HG03196 (cell line): ENCODE data around the gene MSTN.
"Not testable (repeated sequence)": the region's sequence is repeated elsewhere in the genome, so short reads cannot be mapped to it uniquely, and the experiment has no call there.

Experiments used
- ATAC-seq: cut with Tn5 transposase; IDR thresholded peaks from one replicate; pipeline ENCODE4 v1.9.1; 2021; ENCODE audit not compliant: unreplicated experiment

The MSTN gene

DNA sequence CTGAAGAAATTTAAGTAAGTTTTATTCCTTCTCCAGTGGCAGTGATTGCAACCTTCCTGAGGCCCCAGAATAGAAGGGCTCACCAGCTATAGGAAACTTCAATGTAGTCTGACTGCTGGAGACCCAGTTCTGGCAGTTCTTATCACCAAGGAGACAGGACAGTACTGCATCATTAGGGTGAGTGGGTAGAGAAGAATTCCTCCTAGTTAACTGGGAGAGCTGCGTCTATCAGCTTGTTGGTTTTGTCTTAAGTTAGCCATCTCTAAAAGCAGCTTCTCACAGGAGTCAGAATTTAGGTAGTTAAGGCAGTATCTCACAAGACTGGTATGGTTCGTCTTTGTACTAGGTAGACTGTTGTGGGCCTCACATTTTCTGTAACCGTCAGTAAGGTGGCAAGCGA lies 3.3 kb upstream of the MSTN start:
- no peak for ATAC-seq

DNA sequence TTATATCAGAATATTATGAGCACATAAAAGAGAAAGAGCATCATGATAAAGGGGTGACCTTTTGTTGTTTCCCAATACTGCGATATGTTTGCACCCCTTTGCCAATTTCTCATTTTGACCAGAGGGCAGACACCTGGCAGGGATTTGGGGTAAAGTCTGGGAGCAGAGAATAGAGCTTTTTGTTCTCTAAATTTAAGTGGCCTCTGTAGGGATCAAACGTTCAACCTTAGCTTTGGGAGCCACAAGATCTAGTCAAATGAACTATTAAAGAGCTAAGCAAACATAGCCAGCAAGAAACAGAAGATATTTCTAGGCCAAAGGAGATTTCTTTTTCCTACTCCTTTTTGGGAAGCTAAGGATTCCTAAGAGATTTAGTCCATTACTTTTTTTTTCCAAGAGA lies 1.1 kb upstream of the MSTN start:
- ATAC-seq: no peak

DNA sequence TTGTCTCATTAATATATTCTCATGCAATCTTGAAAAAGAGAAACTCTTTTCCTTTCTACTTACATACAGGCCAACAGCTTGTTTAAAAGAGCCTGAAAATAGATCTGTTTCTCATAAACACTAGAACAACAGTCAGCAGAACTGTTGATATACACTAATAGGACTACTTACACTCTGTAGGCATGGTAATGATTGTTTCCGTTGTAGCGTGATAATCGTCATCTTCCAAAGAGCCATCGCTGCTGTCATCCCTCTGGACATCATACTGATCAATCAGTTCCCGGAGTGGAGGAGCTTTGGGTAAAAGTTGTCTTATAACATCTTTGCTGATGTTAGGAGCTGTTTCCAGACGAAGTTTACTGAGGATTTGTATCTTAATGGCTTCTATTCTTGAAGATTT lies 476 bp downstream of the MSTN start:
- no peak for ATAC-seq

- ATAC-seq: no peak
These were observed 1.9 kb downstream of the MSTN start for GRCh38 chr2:190060626-190061025.

DNA sequence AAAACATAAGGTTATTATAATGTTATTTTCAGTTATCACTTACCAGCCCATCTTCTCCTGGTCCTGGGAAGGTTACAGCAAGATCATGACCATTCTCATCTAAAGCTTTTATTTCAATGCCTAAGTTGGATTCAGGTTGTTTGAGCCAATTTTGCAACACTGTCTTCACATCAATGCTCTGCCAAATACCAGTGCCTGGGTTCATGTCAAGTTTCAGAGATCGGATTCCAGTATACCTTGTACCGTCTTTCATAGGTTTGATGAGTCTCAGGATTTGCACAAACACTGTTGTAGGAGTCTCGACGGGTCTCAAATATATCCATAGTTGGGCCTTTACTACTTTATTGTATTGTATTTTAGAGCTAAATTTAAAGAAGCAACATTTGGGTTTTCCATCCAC lies 2.5 kb downstream of the MSTN start:
- ATAC-seq: no peak

GRCh38 chr2:190053426-190053825 lies 9.1 kb downstream of the MSTN start:
- no peak for ATAC-seq

DNA sequence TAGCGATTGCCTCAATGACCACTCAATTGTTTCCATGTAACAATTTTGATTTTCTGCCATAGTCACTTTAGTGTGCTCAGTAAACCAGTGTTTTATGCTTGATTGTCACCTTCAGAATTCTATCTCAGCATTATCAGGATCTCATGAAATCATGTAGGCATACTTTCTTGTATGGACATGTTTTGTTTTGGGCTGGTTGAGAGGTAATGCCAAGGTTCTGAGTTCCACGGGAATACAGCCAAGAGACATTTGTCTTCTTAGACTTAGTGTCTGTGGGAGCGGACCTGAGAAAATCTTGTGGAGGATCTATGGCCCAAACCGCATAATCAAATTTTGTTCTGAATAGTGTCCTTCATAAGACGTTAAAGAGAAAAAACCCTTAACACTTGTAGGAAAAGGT lies 10.2 kb downstream of the MSTN start:
- no peak for ATAC-seq

DNA sequence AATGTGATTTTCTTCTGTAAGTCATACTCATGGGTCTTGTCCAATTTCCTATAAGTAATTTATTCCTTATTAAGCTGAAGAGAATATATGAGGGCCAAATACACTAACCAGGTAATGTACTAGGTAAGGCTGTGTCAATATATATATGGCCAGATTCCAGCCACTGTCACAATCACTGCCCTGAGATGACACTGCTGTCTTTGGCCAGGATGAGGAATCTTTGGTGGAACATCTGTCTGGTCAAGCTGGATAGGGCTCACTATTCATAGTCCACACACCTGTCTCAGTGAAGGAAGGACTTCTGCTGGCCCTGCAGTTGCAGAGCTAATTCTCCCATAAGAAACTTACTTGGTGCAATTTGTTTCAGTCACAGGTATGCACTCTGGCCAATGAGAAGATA lies 11.3 kb downstream of the MSTN start:
- no peak for ATAC-seq

GRCh38 chr2:190050001-190050400 lies 12.5 kb downstream of the MSTN start:
- no peak for ATAC-seq

- no peak for ATAC-seq
These were observed 17.7 kb downstream of the MSTN start for GRCh38 chr2:190044866-190045265.

GRCh38 chr2:190043441-190043840 lies 19.1 kb downstream of the MSTN start:
- ATAC-seq: no peak

GRCh38 chr2:190036071-190036470 lies 26.5 kb downstream of the MSTN start:
- no peak for ATAC-seq

GRCh38 chr2:190034417-190034816 lies 28.1 kb downstream of the MSTN start:
- not testable (repeated sequence) for ATAC-seq

- ATAC-seq: no peak
These were observed 30.4 kb downstream of the MSTN start for GRCh38 chr2:190031969-190032618.

GRCh38 chr2:190023860-190024259 lies 38.7 kb downstream of the MSTN start:
- ATAC-seq: no peak

DNA sequence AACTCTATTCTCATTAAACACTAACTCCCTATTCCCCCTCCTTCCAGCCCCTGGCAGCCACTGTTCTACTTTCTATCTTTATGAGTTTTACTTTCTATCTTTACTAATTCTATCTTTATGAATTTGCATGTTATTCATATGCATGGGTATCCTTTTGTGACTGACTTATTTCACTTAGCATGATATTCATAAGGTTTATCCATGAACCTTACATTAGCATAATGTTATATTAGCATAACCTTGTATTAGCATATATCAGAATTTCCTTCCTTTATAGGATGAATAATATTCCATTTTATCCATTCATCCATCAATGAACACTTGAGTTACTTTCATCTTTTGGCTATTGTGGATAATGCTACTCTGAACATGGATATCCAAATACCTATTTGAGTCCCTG lies 41.8 kb downstream of the MSTN start:
- ATAC-seq: no peak

- ATAC-seq: no peak
These were observed 44.7 kb downstream of the MSTN start for GRCh38 chr2:190017837-190018236.

DNA sequence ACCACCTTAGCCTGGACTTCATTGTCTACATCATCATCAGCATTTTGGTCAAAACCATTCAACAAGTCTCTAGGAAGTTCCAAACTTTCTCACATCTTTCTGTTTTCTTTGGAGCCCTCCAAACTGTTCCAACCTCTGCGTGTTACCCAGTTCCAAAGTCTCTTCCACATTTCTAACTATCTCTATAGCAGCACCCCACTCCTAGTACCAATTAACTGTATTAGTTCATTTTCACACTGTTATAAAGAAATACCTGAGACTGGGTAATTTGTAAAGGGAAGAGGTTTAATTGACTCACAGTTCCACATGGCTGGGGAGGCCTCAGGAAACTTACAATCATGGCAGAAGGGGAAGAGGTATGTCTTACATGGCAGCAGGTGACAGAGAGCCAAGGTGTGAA lies 46.6 kb downstream of the MSTN start:
- ATAC-seq: not testable (repeated sequence)
